CD4-positive, alpha-beta T cell treated with Interleukin-15 for 4 hours (primary cell): ENCODE data around the gene AOPEP.

Experiments used
- DNase-seq: peaks from one replicate; pipeline ENCODE4 v3.0.0-alpha.2; 2020; ENCODE audit warnings: low spot score

AOPEP gene

GRCh38 chr9:95116002-95116807, 389.7 kb downstream of the AOPEP start:
- no peak for DNase-seq

- DNase-seq, result no peak
Observed at GRCh38 chr9:95116808-95117204, 390.3 kb downstream of the AOPEP start.

- no peak for DNase-seq
Observed at GRCh38 chr9:95118596-95118995, 392.1 kb downstream of the AOPEP start.

GRCh38 chr9:95120781-95121370, 394.4 kb downstream of the AOPEP start:
- DNase-seq, result no peak

GRCh38 chr9:95124582-95125367, 398.3 kb downstream of the AOPEP start:
- no peak for DNase-seq

- DNase-seq, result no peak
Observed at GRCh38 chr9:95125652-95126051, 399.2 kb downstream of the AOPEP start.

GRCh38 chr9:95126739-95127138, 400.2 kb downstream of the AOPEP start:
- DNase-seq, result no peak

- peak; percentile 52 for DNase-seq
Observed at GRCh38 chr9:95127249-95128176, 401.0 kb downstream of the AOPEP start.

GRCh38 chr9:95128177-95128524, 401.7 kb downstream of the AOPEP start:
- DNase-seq, result no peak

GRCh38 chr9:95129476-95130291, 403.2 kb downstream of the AOPEP start:
- DNase-seq, result no peak

- DNase-seq, result no peak
Observed at GRCh38 chr9:95130484-95130883, 404.0 kb downstream of the AOPEP start.

- DNase-seq, result peak; percentile 34
Observed at GRCh38 chr9:95131023-95131943, 404.8 kb downstream of the AOPEP start.

GRCh38 chr9:95132366-95133324, 406.1 kb downstream of the AOPEP start:
- DNase-seq, result no peak

GRCh38 chr9:95133325-95133705, 406.8 kb downstream of the AOPEP start:
- DNase-seq, result no peak

GRCh38 chr9:95134457-95134881, 408.0 kb downstream of the AOPEP start:
- no peak for DNase-seq

GRCh38 chr9:95135756-95136155, 409.3 kb downstream of the AOPEP start:
- DNase-seq, result no peak
